GM21717 (cell line): ENCODE results near the gene RIOK2.
"Not testable (repeated sequence)": the region's sequence is repeated elsewhere in the genome, so short reads cannot be mapped to it uniquely, and the experiment has no call there.

ENCODE experiments used
- ATAC-seq: cut with Tn5 transposase; IDR thresholded peaks from one replicate; pipeline ENCODE4 v1.9.1; 2021; ENCODE audit warnings: mild to moderate bottlenecking, moderate library complexity; ENCODE audit not compliant: unreplicated experiment

The RIOK2 gene

GRCh38 chr5:97171703-97172102 is 11.3 kb downstream of the RIOK2 start:
- no peak for ATAC-seq

DNA sequence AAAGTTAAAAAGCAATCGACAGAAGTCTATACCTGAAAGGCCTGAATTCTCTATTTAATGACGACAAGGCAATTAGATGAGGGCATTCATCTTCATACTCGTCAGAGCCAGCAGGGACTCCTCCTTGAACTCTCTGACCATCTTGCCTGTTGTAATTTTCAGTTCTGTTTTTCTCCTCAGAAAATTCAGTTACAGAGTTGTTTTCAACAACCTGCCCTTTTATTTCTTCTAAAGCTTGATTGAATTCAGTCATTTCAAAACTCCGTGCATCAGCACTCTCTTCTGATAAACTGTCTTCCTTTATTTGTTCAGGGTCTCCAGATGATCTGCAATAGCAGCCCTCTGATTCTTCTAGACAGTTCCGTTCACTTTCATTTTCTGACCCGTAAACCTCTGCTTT is 15.6 kb downstream of the RIOK2 start:
- ATAC-seq = peak; percentile 67

DNA sequence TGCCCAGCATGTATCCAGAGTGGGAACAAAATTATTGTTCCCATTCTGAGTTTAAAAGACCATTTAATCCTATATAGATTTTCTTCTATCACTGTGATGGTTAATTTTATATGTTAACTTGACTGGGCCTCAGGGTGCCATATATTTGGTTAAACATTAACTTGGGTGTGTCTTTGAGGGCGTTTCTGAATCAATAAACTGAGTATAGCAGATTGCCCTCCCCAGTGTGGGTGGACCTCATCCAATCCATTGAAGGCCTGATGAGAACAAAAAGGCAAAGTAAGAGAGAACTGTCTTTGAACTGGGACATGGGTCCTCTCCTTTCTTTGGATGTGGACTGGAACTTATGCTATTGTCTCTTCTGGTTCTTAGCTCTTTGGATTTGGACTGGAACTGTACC is 17.3 kb downstream of the RIOK2 start:
- ATAC-seq = no peak

DNA sequence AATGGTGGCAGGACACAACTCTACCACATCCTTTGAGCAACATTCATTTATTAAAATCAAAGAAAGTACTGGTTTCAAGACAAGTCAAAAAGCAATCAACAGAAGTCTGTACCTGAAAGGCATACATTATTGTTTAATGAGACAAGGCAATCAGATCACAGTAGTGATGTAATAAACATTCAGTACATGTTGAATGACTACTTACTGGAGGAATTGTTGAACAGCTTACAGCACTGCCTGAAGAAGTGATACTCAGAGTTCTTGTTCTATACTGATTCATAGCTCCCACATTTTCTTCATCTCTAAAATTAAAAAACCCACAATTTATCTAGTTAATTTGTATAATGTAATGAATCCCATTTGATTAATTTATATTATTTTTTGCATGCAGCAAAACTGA is 18.2 kb downstream of the RIOK2 start:
- no peak for ATAC-seq

GRCh38 chr5:97163790-97164285 is 19.2 kb downstream of the RIOK2 start:
- ATAC-seq = no peak

GRCh38 chr5:97163360-97163764 is 19.7 kb downstream of the RIOK2 start:
- no peak for ATAC-seq

- peak; percentile 54 for ATAC-seq
Measured at GRCh38 chr5:97162045-97162444, 21.0 kb downstream of the RIOK2 start.

- no peak for ATAC-seq
Measured at GRCh38 chr5:97157689-97158088, 25.4 kb downstream of the RIOK2 start.

GRCh38 chr5:97151370-97151769 is 31.7 kb downstream of the RIOK2 start:
- ATAC-seq = no peak

GRCh38 chr5:97150401-97150800 is 32.6 kb downstream of the RIOK2 start:
- no peak for ATAC-seq

DNA sequence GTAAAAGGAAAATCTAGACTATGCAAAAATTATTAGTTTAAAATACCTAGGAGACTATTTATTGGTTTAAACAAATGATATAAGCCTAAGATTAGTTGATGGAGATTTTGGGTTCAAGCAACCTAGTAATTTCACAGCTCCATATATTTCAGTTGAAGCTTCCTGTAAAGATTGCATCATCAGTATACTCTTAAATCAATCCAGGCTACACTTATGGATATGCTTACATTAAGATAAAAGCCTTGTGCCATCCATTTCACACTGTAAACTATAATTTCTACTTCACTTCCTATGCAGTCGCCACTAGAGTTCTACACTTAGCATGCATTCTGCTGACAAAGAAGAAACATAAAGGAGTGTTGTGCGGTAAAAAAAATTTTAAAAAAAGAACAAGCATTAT is 33.3 kb downstream of the RIOK2 start:
- no peak for ATAC-seq

- ATAC-seq = no peak
Measured at GRCh38 chr5:97148288-97148687, 34.8 kb downstream of the RIOK2 start.

- ATAC-seq = no peak
Measured at GRCh38 chr5:97143704-97144103, 39.3 kb downstream of the RIOK2 start.

DNA sequence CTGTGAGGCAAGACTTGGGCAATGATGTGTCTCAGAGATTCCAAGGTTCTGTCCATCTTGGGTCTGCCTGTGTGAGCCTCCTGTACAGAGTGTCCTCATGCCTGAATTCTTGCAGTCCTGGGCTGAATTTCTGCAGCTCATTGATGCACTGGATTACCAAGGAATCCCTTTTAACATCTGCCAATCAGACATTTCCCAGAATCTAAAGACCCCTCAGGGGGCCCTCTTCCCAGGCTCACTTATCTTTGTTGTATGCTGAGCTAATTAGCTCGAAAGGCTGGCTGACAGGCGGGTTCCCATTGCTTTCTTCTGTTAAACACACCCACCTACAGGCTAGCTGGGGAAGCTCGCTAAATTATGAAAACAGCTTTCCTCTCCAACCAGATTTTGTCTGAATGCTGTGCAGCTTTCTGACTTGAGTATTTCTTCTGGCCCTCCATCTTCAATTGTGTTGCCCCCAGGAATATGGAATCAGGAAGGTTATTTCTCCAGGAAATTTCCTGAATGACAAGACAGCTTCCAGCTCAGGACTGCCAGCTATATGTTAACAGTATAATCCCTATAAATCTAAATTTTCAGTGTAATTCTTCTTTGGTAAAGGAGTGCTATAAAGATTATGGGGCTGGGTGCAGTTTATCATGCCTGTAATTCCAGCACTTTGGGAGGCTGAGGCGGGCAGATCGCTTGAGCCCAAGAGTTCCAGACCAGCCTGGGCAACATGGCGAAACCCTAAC is 40.4 kb downstream of the RIOK2 start, which contains the start of gene LIX1:
Gene LIX1 (minus strand): TSS at position 91 of the 734 bp plus-strand sequence. CDS start 35 bp downstream, at position 56.
- peak; percentile 77 for ATAC-seq

GRCh38 chr5:97141539-97141938 is 41.5 kb downstream of the RIOK2 start:
- ATAC-seq = no peak

DNA sequence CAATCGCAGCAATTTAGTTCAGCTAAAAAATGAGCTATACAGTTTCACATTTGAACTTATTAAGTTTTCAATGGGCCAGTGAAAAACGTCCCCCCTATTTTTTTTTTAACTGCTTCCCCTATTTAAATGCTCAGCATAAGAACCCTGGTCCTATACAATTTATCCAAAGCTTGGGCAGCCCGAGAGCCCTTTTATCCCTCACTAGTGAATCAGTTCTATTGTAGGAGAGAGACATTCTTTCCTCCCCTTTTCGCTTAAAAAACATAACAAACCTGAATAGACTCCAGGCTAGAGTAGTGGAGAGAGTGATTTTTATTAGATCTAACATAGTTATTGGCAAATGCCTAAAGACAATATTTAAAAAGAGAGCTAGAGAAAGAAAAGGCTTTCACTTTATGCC is 42.0 kb downstream of the RIOK2 start:
- no peak for ATAC-seq

- not testable (repeated sequence) for ATAC-seq
Measured at GRCh38 chr5:97140250-97140649, 42.8 kb downstream of the RIOK2 start.

GRCh38 chr5:97136475-97136874 is 46.6 kb downstream of the RIOK2 start:
- ATAC-seq = no peak

DNA sequence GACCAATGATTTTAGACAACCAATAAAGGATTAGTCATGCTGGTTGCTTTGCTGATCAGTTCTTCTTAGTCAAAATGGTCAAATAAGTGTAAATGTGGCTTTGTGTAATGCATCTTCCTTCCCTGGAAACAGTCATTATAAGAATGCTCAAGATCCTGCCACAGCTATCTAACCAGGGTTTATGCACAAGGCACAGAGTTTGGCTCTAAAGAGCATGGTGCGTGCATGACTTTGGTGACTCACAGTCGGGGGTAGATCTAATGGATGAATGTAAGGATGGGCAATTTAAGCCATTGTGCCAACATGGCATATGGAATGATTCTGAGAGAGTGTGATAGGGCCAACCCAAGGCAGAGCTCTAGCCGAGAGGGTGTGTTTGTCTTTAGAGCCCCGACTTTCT is 47.2 kb downstream of the RIOK2 start:
- no peak for ATAC-seq

DNA sequence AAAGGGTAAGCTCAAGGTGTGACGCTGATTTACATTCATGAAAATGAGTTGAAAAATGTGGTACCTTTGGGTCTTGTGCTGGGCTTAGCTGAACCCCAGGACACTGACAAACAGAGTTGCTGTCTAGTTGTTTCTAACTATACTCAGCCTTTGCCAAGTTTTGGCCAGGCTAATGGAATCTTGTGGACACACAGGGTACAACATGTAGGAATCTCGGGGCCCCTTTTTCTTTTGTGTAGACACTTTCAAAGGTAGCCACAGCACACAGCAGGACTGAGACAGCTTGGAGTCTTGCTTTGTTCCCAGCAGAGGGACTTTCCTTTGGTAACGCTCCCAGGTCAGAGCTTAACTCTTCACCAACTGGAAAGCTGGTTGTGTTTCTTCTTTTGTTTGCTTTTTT is 48.4 kb downstream of the RIOK2 start:
- no peak for ATAC-seq

- ATAC-seq = no peak
Measured at GRCh38 chr5:97133101-97133500, 49.9 kb downstream of the RIOK2 start.

- ATAC-seq = no peak
Measured at GRCh38 chr5:97131921-97132320, 51.1 kb downstream of the RIOK2 start.
